HCT116 (cell line): ENCODE data around the gene RAPGEF2. TPM values are rescaled to one million over a fixed set of nuclear protein-coding genes. Genes with fewer than 3 reads are reported as not detected.

Experiments used
- ATAC-seq: fragments of 200-7000 bp; cut with Tn5 transposase; 2 replicates; pipeline ENCODE4 v1.9.1; 2020; ENCODE audit warnings: mild to moderate bottlenecking, moderate library complexity
- BruUV-seq: library from RNA; stranded (reverse); fragments of 400-500 nt; replicated peaks from 2 replicates; lab custom pipeline; 2021; lab: Mats Ljungman, UMichigan
- CTCF ChIA-PET: fragments of 300-600 bp; sonication (Branson Sonifier 250); formaldehyde crosslinking; loops from one replicate; lab custom pipeline; 2021; ENCODE audit warnings: antibody characterized with exemption; lab: Charles Lee
- POLR2A ChIA-PET: fragments of 300-600, 350-600 bp; sonication (Branson Sonifier 250); formaldehyde crosslinking; loops from one replicate; lab custom pipeline; 2021; ENCODE audit warnings: antibody characterized with exemption; lab: Charles Lee
- RAD21 ChIA-PET, 2 experiments: fragments of 300-600 bp; sonication (Branson Sonifier 250); formaldehyde crosslinking; loops; one replicate each; lab custom pipeline; 2023; ENCODE audit warnings: low total read pairs in 2 of 2; ENCODE audit not compliant: uncharacterized antibody in 2 of 2, unreplicated experiment in 2 of 2, low non-redundant PET in 1 of 2; lab: Charles Lee
- DNase-seq: peaks from one replicate; pipeline ENCODE4 v3.0.0-alpha.2; 2010; ENCODE audit warnings: low read depth, low spot score
- H2AFZ ChIP-seq: fragments of 200-600 bp; shearing (Covaris generic), sonication (generic); 2 replicates; pipeline ENCODE4 v1.6.1; 2017; ENCODE audit warnings: low read depth, mixed run types, mixed read lengths, antibody characterized with exemption, low read length; ENCODE audit not compliant: poor library complexity, severe bottlenecking
- H3K27ac ChIP-seq: 2 replicates; pipeline ENCODE4 v1.5.1; 2012; ENCODE audit warnings: low read depth, low read length
- H3K27me3 ChIP-seq: fragments of 200-600 bp; sonication (generic); 2 replicates; pipeline ENCODE4 v1.6.1; 2016; ENCODE audit warnings: mixed run types, low read length, mixed read lengths; ENCODE audit not compliant: insufficient read depth
- H3K36me3 ChIP-seq, 2 experiments: fragments of 200-500 bp in 1 of 2; fragments of 200-600 bp in 1 of 2; sonication (Bioruptor generic) in 1 of 2; sonication (generic) in 1 of 2; 2 replicates each; pipeline versions ENCODE4 v1.5.1 to v1.6.1; 2014 to 2016; ENCODE audit warnings: low read length in 2 of 2, inconsistent platforms in 1 of 2, mixed read lengths in 1 of 2, mixed run types in 1 of 2; ENCODE audit not compliant: insufficient read depth in 2 of 2, control insufficient read depth in 1 of 2
- H3K4me1 ChIP-seq, 2 experiments: fragments of 200-600 bp in 1 of 2; sonication (generic) in 1 of 2; 2 replicates each; pipeline versions ENCODE4 v1.5.1 to v1.6.1; 2012 to 2017; ENCODE audit warnings: low read length in 2 of 2, inconsistent platforms in 1 of 2, mild to moderate bottlenecking in 1 of 2, mixed read lengths in 1 of 2, mixed run types in 1 of 2, moderate library complexity in 1 of 2; ENCODE audit not compliant: insufficient read depth in 2 of 2, control insufficient read depth in 1 of 2
- H3K4me2 ChIP-seq: fragments of 200-600 bp; sonication (generic); 2 replicates; pipeline ENCODE4 v1.6.1; 2017; ENCODE audit warnings: mixed run types, low read length, mixed read lengths
- H3K4me3 ChIP-seq, 2 experiments: fragments of 200-600 bp in 1 of 2; sonication (generic) in 1 of 2; replicated peaks in 1 of 2; 2 replicates each; pipeline ENCODE4 v1.5.1; 2011 to 2016; ENCODE audit warnings: low read length in 2 of 2, control low read depth in 1 of 2, low read depth in 1 of 2, mild to moderate bottlenecking in 1 of 2, mixed read lengths in 1 of 2, mixed run types in 1 of 2
- H3K79me2 ChIP-seq: fragments of 200-600 bp; sonication (generic); 2 replicates; pipeline ENCODE4 v1.6.1; 2017; ENCODE audit warnings: mild to moderate bottlenecking, mixed run types, low read length, moderate library complexity, mixed read lengths; ENCODE audit not compliant: insufficient read depth
- H3K9ac ChIP-seq: fragments of 200-600 bp; sonication (generic); 2 replicates; pipeline ENCODE4 v1.6.1; 2016; ENCODE audit warnings: low read length, mixed read lengths
- H3K9me2 ChIP-seq: fragments of 200-600 bp; sonication (generic), shearing (Covaris generic); 2 replicates; pipeline ENCODE4 v1.6.1; 2017; ENCODE audit warnings: mixed run types, mild to moderate bottlenecking, moderate library complexity; ENCODE audit not compliant: insufficient read depth
- H3K9me3 ChIP-seq, 2 experiments: fragments of 200-500 bp in 1 of 2; fragments of 200-600 bp in 1 of 2; sonication (Bioruptor generic) in 1 of 2; sonication (generic) in 1 of 2; 2 replicates each; pipeline ENCODE4 v1.6.1; 2014 to 2017; ENCODE audit warnings: low read length in 2 of 2, mixed read lengths in 2 of 2, inconsistent platforms in 1 of 2, low read depth in 1 of 2, mild to moderate bottlenecking in 1 of 2, mixed run types in 1 of 2, moderate library complexity in 1 of 2; ENCODE audit not compliant: control insufficient read depth in 1 of 2, insufficient read depth in 1 of 2
- H4K20me1 ChIP-seq: fragments of 200-600 bp; sonication (generic), shearing (Covaris generic); 2 replicates; pipeline ENCODE4 v1.6.1; 2017; ENCODE audit warnings: mixed run types, mild to moderate bottlenecking, moderate library complexity; ENCODE audit not compliant: insufficient read depth
- CBX3 ChIP-seq: IDR thresholded peaks from 2 replicates; pipeline ENCODE4 v1.6.1; 2012; ENCODE audit warnings: low read depth
- CEBPB ChIP-seq: IDR thresholded peaks from 2 replicates; pipeline ENCODE4 v1.6.1; 2012; ENCODE audit warnings: low read depth
- EGR1 ChIP-seq: IDR thresholded peaks from 2 replicates; pipeline ENCODE4 v1.6.1; 2012; ENCODE audit warnings: low read depth
- ELF1 ChIP-seq: IDR thresholded peaks from 2 replicates; pipeline ENCODE4 v1.6.1; 2012; ENCODE audit warnings: low read depth, borderline replicate concordance
- EZH2 ChIP-seq: fragments of 200-600 bp; sonication (generic); IDR thresholded peaks from 2 replicates; pipeline ENCODE4 v1.6.1; 2017; ENCODE audit warnings: antibody characterized with exemption, mixed run types
- FOSL1 ChIP-seq: IDR thresholded peaks from 2 replicates; pipeline ENCODE4 v1.6.1; 2012; ENCODE audit warnings: low read depth
- JUND ChIP-seq: IDR thresholded peaks from 2 replicates; pipeline ENCODE4 v1.6.1; 2012
- POLR2A ChIP-seq: IDR thresholded peaks from 2 replicates; pipeline ENCODE4 v1.7.0; 2011; ENCODE audit warnings: borderline replicate concordance; ENCODE audit not compliant: insufficient read depth, insufficient read length; ENCODE audit errors: extremely low read depth
- RAD21 ChIP-seq: IDR thresholded peaks from 2 replicates; pipeline ENCODE4 v1.6.1; 2012; ENCODE audit warnings: low read depth, mild to moderate bottlenecking
- ZFX ChIP-seq: fragments of 450-650 bp; IDR thresholded peaks from 2 replicates; pipeline ENCODE4 v1.6.1; 2017
- ZNF274 ChIP-seq: fragments of 200-500 bp; sonication (Bioruptor generic); IDR thresholded peaks from 2 replicates; pipeline ENCODE4 v1.6.1; 2014; ENCODE audit warnings: mild to moderate bottlenecking, low read depth, low read length, inconsistent platforms
- intact Hi-C: fragments of 100-400 bp; cut with micrococcal nuclease; formaldehyde crosslinking; loops from 2 replicates; pipeline ENCODE4 v1.10.0; 2022
- total RNA-seq: library from RNA; stranded (reverse); gene quantifications from one replicate; pipeline ENCODE4 v1.2.1, GENCODE V29; 2021; ENCODE audit not compliant: unreplicated experiment
- TF ChIP-seq, protein P1 (sequence below): IDR thresholded peaks from 2 replicates; pipeline ENCODE4 v1.6.1; 2012; ENCODE audit warnings: low read depth
- TF ChIP-seq, protein P2 (sequence below): IDR thresholded peaks from 2 replicates; pipeline ENCODE4 v1.6.1; 2012

RAPGEF2 gene
- total RNA-seq, 1 experiment from 2014 or later: 21.2 TPM

DNA sequence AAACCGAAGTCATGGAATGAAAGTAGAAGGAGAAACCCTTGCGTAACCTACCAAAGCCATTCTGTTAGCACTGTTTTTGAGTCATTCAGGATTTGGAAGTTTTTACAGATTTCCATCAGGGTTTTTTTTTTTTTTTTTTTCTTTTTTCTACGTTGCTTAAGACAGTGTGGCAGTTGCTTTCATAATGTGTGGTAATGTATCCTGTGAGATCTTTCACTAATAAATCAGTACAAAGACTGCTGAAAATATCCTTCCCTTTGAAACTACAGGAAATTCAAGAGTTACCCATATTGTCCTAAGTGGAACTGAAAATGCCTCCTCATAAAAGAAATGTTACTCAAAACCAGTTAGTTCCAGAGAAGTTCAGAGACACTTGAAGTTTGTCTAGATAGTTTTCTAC lies 137.8 kb downstream of the RAPGEF2 start:
- ATAC-seq (no peak), DNase-seq (no peak)
- no TSS peak for BruUV-seq
- H3K9ac ChIP-seq: no peak overlapping the region
- no peaks in the 10 kb centered on the region for H3K36me3 ChIP-seq
- H3K9me2 ChIP-seq: no peaks in the 10 kb centered on the region
- RAD21 ChIA-PET: no interaction called here
- no peaks in the 10 kb centered on the region for H4K20me1 ChIP-seq
- intact Hi-C loops: no loop called here
- H3K4me1 ChIP-seq: no peaks in the 10 kb centered on the region
- H3K27me3 ChIP-seq: no peaks in the 10 kb centered on the region
- H2AFZ ChIP-seq: no peak overlapping the region
- no peaks in the 10 kb centered on the region for H3K79me2 ChIP-seq
- no peak for TF ChIP-seq CBX3
- TF ChIP-seq FOSL1: no peak
- TF ChIP-seq POLR2A: no peak
- TF ChIP-seq, protein P1, sequence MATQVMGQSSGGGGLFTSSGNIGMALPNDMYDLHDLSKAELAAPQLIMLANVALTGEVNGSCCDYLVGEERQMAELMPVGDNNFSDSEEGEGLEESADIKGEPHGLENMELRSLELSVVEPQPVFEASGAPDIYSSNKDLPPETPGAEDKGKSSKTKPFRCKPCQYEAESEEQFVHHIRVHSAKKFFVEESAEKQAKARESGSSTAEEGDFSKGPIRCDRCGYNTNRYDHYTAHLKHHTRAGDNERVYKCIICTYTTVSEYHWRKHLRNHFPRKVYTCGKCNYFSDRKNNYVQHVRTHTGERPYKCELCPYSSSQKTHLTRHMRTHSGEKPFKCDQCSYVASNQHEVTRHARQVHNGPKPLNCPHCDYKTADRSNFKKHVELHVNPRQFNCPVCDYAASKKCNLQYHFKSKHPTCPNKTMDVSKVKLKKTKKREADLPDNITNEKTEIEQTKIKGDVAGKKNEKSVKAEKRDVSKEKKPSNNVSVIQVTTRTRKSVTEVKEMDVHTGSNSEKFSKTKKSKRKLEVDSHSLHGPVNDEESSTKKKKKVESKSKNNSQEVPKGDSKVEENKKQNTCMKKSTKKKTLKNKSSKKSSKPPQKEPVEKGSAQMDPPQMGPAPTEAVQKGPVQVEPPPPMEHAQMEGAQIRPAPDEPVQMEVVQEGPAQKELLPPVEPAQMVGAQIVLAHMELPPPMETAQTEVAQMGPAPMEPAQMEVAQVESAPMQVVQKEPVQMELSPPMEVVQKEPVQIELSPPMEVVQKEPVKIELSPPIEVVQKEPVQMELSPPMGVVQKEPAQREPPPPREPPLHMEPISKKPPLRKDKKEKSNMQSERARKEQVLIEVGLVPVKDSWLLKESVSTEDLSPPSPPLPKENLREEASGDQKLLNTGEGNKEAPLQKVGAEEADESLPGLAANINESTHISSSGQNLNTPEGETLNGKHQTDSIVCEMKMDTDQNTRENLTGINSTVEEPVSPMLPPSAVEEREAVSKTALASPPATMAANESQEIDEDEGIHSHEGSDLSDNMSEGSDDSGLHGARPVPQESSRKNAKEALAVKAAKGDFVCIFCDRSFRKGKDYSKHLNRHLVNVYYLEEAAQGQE: no peak
- TF ChIP-seq, protein P2, sequence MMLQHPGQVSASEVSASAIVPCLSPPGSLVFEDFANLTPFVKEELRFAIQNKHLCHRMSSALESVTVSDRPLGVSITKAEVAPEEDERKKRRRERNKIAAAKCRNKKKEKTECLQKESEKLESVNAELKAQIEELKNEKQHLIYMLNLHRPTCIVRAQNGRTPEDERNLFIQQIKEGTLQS: no peak
- TF ChIP-seq EGR1: no peak
- no peak for TF ChIP-seq JUND
- TF ChIP-seq ELF1: no peak
- CTCF ChIA-PET: no interaction called here
- no peak overlapping the region for H3K4me2 ChIP-seq
- H3K4me3 ChIP-seq: no peak overlapping the region
- H3K27ac ChIP-seq: no peak overlapping the region
- H3K9me3 ChIP-seq: no peaks in the 10 kb centered on the region
- POLR2A ChIA-PET: interaction anchor here (0.7 kb wide), 1 partner anchor 72 kb away, joined by 4 read pairs; no protein-coding TSS in a partner anchor

DNA sequence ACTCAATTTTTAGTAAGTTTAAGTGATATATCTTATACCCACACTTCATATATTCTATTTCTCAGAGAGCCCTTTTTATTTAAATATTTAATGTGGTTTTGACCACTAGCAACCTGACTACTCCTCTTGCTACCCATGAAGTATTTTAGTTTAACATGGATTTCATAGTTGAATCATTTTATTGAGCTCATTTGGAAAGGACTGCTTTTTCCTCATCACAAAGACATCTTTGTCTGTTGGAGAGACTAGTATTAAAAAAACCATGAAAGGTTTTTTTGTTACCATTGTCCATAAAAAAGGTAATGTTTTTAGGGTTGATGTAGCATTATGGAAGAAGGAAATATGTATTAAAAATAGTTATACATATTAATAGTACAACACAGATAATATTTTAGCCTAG lies 139.5 kb downstream of the RAPGEF2 start:
- POLR2A ChIA-PET: no interaction called here
- DNase-seq (no peak), ATAC-seq (no peak)
- no peak overlapping the region for H3K4me2 ChIP-seq
- no peaks in the 10 kb centered on the region for H4K20me1 ChIP-seq
- no peaks in the 10 kb centered on the region for H3K9me2 ChIP-seq
- intact Hi-C loops: no loop called here
- no TSS peak for BruUV-seq
- no peak overlapping the region for H2AFZ ChIP-seq
- no peak overlapping the region for H3K4me3 ChIP-seq
- no peaks in the 10 kb centered on the region for H3K27me3 ChIP-seq
- CTCF ChIA-PET: no interaction called here
- RAD21 ChIA-PET: no interaction called here
- H3K4me1 ChIP-seq: no peaks in the 10 kb centered on the region
- no peaks in the 10 kb centered on the region for H3K9me3 ChIP-seq
- no peaks in the 10 kb centered on the region for H3K36me3 ChIP-seq
- no peak overlapping the region for H3K9ac ChIP-seq
- no peaks in the 10 kb centered on the region for H3K79me2 ChIP-seq
- no peak overlapping the region for H3K27ac ChIP-seq
- TF ChIP-seq EZH2 (no peak), RAD21 (no peak), POLR2A (no peak), CBX3 (no peak), ZFX (no peak), ZNF274 (no peak), CEBPB (no peak)
- TF ChIP-seq, protein P1: no peak
- TF ChIP-seq, protein P2: no peak
